Measurements from ENCODE around the gene PIK3R1.

- no peak for TF ChIP-seq CTCF (IDR thresholded peaks at IDR 0.05 in 8 of 11, conservative IDR thresholded peaks at IDR 0.05 in 3 of 11)
- TF ChIP-seq POLR2AphosphoS5 (IDR thresholded peaks at IDR 0.05): no peak
- no peak for TF ChIP-seq POLR2A (IDR thresholded peaks at IDR 0.05)
These were observed 68.2 kb downstream of the PIK3R1 start for GRCh38 chr5:68283766-68284165.
